ENCODE results near the gene DGKZ.

DGKZ gene

DNA sequence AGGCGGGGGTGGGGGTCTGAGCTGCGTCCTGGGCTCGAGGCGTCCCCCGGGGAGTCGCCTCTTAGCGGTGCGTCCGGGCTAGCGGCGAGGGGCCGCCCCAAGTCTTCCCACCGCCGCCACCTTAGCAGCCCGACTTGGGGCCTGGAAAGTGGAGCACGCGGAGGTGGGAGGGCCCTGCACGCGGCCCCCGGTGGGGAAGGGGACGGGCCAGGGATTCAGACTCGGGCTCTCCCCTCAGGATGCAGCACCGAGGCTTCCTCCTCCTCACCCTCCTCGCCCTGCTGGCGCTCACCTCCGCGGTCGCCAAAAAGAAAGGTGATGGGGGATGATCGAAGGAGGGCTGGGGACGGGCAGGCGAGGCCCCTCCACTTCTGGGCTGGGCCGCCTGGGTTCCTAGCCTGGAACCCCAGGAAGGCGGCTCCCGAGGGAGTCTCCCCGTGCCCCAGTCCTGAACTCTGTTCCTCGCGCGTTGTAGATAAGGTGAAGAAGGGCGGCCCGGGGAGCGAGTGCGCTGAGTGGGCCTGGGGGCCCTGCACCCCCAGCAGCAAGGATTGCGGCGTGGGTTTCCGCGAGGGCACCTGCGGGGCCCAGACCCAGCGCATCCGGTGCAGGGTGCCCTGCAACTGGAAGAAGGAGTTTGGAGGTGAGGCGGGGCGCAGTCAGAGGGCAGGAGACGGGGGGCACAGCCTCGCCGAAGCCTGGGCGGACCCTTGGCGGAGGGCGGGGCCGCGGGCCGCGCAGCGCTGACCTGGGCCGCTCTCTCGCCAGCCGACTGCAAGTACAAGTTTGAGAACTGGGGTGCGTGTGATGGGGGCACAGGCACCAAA lies 34.8 kb downstream of the DGKZ start:
- peak; percentile 30 for DNase-seq (ENCODE audit: low read depth)
- H3K4me3 ChIP-seq (ENCODE audit: low read depth, low read length), result no peak overlapping the region
- TF ChIP-seq, protein P1, sequence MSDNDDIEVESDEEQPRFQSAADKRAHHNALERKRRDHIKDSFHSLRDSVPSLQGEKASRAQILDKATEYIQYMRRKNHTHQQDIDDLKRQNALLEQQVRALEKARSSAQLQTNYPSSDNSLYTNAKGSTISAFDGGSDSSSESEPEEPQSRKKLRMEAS (IDR thresholded peaks at IDR 0.05; ENCODE audit: low read depth, low read length), result no peak
- TF ChIP-seq, protein P2, sequence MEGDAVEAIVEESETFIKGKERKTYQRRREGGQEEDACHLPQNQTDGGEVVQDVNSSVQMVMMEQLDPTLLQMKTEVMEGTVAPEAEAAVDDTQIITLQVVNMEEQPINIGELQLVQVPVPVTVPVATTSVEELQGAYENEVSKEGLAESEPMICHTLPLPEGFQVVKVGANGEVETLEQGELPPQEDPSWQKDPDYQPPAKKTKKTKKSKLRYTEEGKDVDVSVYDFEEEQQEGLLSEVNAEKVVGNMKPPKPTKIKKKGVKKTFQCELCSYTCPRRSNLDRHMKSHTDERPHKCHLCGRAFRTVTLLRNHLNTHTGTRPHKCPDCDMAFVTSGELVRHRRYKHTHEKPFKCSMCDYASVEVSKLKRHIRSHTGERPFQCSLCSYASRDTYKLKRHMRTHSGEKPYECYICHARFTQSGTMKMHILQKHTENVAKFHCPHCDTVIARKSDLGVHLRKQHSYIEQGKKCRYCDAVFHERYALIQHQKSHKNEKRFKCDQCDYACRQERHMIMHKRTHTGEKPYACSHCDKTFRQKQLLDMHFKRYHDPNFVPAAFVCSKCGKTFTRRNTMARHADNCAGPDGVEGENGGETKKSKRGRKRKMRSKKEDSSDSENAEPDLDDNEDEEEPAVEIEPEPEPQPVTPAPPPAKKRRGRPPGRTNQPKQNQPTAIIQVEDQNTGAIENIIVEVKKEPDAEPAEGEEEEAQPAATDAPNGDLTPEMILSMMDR (IDR thresholded peaks at IDR 0.05; ENCODE audit: low read depth, low read length), result no peak
- TF ChIP-seq MYC (IDR thresholded peaks at IDR 0.05; ENCODE audit: low read depth, low read length) (no peak), POLR2A (IDR thresholded peaks at IDR 0.05; ENCODE audit: extremely low read depth, insufficient read length) (no peak)

DNA sequence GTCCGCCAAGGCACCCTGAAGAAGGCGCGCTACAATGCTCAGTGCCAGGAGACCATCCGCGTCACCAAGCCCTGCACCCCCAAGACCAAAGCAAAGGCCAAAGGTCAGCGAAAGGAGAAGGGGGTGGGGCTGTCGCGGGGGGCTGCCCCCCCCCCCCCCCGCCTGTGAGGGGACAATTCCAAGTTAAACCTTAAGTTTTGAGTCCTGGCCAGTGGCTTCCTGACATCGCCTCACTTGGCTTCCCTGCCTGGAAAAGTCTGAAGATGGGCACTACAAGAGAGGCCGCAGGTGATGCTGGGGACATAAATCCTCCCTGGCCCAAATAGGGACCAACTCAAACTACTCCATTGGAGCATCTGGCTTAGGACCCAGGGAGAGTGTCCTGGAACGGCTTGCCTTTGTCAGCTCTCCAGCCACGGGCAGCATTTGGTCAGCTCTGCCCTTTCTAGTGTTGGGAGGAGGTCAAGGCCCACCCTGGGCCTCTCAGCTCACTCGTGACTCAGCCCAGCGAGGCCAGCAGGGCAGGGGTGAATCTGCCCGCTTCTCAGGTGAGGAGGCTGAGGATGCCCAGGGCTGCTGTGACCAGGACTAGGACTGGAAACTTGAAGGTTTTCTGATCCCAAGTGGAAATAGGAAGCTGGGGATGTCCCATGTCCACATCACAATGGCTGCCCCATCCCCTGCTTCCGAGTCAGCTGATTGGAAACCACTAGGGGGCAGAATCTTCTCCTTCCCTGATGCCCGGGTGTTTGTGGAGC lies 35.6 kb downstream of the DGKZ start:
- DNase-seq (ENCODE audit: low read depth), result peak; percentile 29
- TF ChIP-seq, protein P2 (IDR thresholded peaks at IDR 0.05; ENCODE audit: low read depth, low read length), result peak; percentile 41
- TF ChIP-seq POLR2A (IDR thresholded peaks at IDR 0.05; ENCODE audit: extremely low read depth, insufficient read length), result no peak
- TF ChIP-seq, protein P1 (IDR thresholded peaks at IDR 0.05; ENCODE audit: low read depth, low read length), result no peak
- H3K4me3 ChIP-seq (ENCODE audit: low read depth, low read length), result no peak overlapping the region

DNA sequence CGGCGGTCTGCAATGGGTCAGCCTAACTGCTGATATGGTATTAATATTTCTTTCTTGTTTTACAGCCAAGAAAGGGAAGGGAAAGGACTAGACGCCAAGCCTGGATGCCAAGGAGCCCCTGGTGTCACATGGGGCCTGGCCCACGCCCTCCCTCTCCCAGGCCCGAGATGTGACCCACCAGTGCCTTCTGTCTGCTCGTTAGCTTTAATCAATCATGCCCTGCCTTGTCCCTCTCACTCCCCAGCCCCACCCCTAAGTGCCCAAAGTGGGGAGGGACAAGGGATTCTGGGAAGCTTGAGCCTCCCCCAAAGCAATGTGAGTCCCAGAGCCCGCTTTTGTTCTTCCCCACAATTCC lies 36.1 kb downstream of the DGKZ start:
- TF ChIP-seq MYC (IDR thresholded peaks at IDR 0.05; ENCODE audit: low read depth, low read length) (no peak), POLR2A (IDR thresholded peaks at IDR 0.05; ENCODE audit: extremely low read depth, insufficient read length) (no peak)
- TF ChIP-seq, protein P2 (IDR thresholded peaks at IDR 0.05; ENCODE audit: low read depth, low read length), result no peak
- TF ChIP-seq, protein P1 (IDR thresholded peaks at IDR 0.05; ENCODE audit: low read depth, low read length), result no peak
- DNase-seq (ENCODE audit: low read depth), result no peak
- no peak overlapping the region for H3K4me3 ChIP-seq (ENCODE audit: low read depth, low read length)

DNA sequence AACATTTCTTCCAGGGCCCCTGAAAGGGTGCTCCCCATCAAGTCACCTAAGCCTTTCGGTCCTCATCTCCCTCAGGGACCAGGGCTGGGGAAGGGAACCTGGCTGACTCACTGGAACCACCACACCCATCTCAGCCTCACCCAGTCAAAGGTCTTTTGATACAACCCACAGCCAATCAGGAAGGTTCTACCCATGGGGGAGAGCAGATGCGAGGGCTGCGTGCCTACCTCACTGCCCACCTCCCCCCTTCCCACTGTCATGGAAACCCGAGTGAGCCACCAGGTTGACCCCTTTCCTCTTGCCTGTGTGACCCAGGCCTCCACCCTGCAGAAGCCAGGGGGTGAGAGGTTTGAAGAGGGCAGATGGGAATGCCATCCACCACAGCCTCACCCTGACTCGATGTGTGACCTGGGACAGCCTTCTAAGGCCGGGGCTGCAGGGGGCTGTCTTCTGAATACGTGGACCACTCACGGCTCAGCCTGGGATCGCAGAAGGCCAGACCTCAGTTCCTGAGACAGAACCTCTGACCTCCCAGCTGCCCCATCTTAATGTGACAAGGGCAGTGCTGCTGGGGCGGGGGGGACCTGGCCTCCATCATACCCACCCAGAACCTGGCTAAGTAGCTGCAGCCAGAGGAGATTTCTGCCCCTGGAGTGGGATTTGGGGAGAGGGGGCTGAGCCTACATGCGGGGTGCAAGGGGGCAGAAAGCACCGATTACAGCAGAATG lies 36.9 kb downstream of the DGKZ start:
- peak; percentile 43 for DNase-seq (ENCODE audit: low read depth)
- no peak overlapping the region for H3K4me3 ChIP-seq (ENCODE audit: low read depth, low read length)
- no peak for TF ChIP-seq POLR2A (IDR thresholded peaks at IDR 0.05; ENCODE audit: extremely low read depth, insufficient read length)
- TF ChIP-seq, protein P2 (IDR thresholded peaks at IDR 0.05; ENCODE audit: low read depth, low read length), result no peak
- TF ChIP-seq MYC (IDR thresholded peaks at IDR 0.05; ENCODE audit: low read depth, low read length), result no peak
- TF ChIP-seq, protein P1 (IDR thresholded peaks at IDR 0.05; ENCODE audit: low read depth, low read length), result no peak

DNA sequence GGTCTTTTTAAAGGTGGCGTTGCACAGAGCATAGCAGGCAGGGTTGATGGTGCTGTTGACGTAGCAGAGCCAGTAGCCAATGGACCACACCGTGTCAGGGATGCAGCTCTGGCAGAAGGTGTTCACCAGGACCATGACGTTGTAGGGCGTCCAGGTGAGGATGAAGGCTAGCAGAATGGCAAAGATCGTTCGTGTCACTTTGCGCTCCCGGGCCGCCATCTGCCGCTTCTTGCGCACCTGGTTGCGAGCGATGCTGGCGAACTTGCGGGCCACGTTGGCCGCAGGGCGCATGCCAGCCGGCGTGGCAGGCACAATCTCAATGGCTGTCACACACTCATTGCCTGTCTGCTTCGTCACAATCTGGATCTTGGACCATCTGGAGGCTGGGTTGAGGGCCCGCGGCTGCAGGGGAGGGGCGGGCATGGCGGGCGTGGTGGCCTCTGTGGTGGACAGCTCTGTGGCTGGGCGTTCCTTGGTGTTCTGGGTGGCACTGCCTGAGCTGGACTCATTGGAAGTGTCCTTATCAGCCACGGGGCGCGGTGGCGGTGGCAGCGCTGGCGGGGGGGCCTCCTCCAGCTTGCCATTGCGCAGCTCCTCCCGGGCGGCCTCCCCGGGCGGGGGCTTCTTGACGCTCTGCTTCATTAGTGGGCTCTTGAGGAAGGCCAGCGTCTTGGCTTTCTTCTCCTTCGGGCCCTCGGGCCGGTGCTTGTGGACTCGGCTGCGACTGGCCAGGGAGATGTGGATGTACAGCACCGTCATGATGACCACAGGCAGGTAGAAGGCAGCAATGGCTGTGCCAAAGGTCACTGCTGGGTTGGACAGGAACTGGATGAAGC lies 38.1 kb downstream of the DGKZ start:
- no peak overlapping the region for H3K4me3 ChIP-seq (ENCODE audit: low read depth, low read length)
- no peak for DNase-seq (ENCODE audit: low read depth)
- no peak for TF ChIP-seq POLR2A (IDR thresholded peaks at IDR 0.05; ENCODE audit: extremely low read depth, insufficient read length)
- TF ChIP-seq, protein P1 (IDR thresholded peaks at IDR 0.05; ENCODE audit: low read depth, low read length), result no peak
- TF ChIP-seq MYC (IDR thresholded peaks at IDR 0.05; ENCODE audit: low read depth, low read length), result no peak
- TF ChIP-seq, protein P2 (IDR thresholded peaks at IDR 0.05; ENCODE audit: low read depth, low read length), result no peak
